K562 treated with DMSO at 1 percent for 4 hours (cell line): ENCODE measurements around the gene FAM47B. TPM values are rescaled to one million over a fixed set of nuclear protein-coding genes. Genes with fewer than 3 reads are reported as not detected.

Experiments
- total RNA-seq: library from RNA; unstranded; fragments of 300-600 nt; gene quantifications from 2 replicates; pipeline ENCODE4 v1.2.3, GENCODE V29; 2022; ENCODE audit not compliant: insufficient read depth

The FAM47B gene
- total RNA-seq: not detected in 2 replicates

DNA sequence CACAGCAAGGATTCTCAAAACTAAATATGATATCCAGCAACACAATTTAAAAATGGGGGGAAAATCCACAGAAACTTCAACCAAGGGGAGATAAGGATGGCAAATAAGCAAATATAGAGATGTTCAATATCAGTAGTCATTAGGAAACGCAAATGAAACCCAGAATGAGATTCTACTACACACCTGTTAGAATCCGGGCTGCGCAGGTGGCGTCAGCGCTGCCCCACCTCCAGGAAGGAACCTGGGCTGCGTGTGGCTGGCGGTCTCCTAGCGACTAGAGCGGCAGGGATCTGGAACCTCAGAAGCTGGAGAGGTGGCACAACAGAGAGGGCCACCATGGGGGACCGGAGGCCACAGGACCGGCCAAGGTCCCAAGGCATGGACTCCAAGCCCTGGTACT, at the start of gene FAM47B:
TSS of gene FAM47B (plus strand) at position 301 of the 400 bp plus-strand sequence. CDS start at position 337, 36 bp downstream.

